Thymus (tissue), 11 donors: ENCODE results near the gene TMBIM6. TPM values are rescaled to one million over a fixed set of nuclear protein-coding genes. Genes with fewer than 3 reads are reported as not detected.
"Not testable (repeated sequence)": the region's sequence is repeated elsewhere in the genome, so short reads cannot be mapped to it uniquely, and the experiment has no call there.

ENCODE experiments used
- DNase-seq, 9 donors: peaks; one replicate each; pipeline ENCODE4 v3.0.0-alpha.2; 2013; ENCODE audit warnings: low spot score in 9 of 9, low read depth in 6 of 9, missing footprints in 1 of 9
- H3K27ac ChIP-seq, 2 donors: one replicate each; pipeline ENCODE4 v1.5.1; 2013; ENCODE audit warnings: control low read depth in 1 of 2, low read depth in 1 of 2, low read length in 1 of 2, mild to moderate bottlenecking in 1 of 2, moderate library complexity in 1 of 2
- H3K27me3 ChIP-seq, 2 donors: one replicate each; pipeline ENCODE4 v1.5.1; 2013; ENCODE audit warnings: low read length in 1 of 2; ENCODE audit not compliant: control insufficient read depth in 2 of 2, insufficient read depth in 1 of 2
- H3K36me3 ChIP-seq, 2 donors: one replicate each; pipeline ENCODE4 v1.5.1; 2013; ENCODE audit warnings: low read length in 1 of 2, mild to moderate bottlenecking in 1 of 2, moderate library complexity in 1 of 2; ENCODE audit not compliant: control insufficient read depth in 2 of 2, insufficient read depth in 2 of 2
- H3K4me1 ChIP-seq, 2 donors: one replicate each; pipeline ENCODE4 v1.5.1; 2013; ENCODE audit warnings: low read length in 2 of 2; ENCODE audit not compliant: control insufficient read depth in 2 of 2, insufficient read depth in 2 of 2
- H3K4me3 ChIP-seq, 2 donors: one replicate each; pipeline ENCODE4 v1.5.1; 2013; ENCODE audit warnings: low read length in 2 of 2, control low read depth in 1 of 2, mild to moderate bottlenecking in 1 of 2
- H3K9me3 ChIP-seq, 2 donors: one replicate each; pipeline ENCODE4 v1.5.1; 2013; ENCODE audit warnings: low read length in 1 of 2, mild to moderate bottlenecking in 1 of 2; ENCODE audit not compliant: control insufficient read depth in 2 of 2, insufficient read depth in 1 of 2
- WGBS: extraction: QIAGEN DNeasy Blood & Tissue Kit; methylation state at CpG from one replicate; pipeline ENCODE4 v1.1.7; 2013; 5-methylcytosine and 5-hydroxymethylcytosine counted together
- polyA plus RNA-seq: library from polyadenylated mRNA; stranded (reverse); fragments of 200-250 nt; gene quantifications from one replicate; pipeline ENCODE4 v1.2.3, GENCODE V29; 2013
- total RNA-seq: library from RNA; stranded (reverse); fragments of 120-200 nt; gene quantifications from one replicate; pipeline ENCODE4 v1.2.4, GENCODE V29; 2013
- donor health status: healthy.

Gene TMBIM6
- total and polyA plus RNA-seq, 2 donors = 161 to 254 TPM

DNA sequence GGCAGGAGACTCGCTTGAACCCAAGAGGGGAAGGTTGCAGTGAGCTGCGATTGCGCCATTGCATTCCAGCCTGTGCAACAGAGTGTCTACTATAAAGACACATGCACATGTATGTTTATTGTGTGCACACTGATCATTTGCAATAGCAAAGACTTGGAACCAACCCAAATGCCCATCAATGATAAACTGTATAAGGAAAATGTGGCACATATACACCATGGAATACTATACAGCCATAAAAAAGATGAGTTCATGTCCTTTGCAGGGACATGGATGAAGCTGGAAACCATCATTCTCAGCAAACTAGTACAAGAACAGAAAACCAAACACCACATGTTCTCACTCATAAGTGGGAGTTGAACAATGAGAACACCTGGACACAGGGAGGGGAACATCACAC is 27.4 kb upstream of the TMBIM6 start:
- 97% methylated on average over 3 of the region's 3 CpGs for WGBS
- not testable (repeated sequence) for DNase-seq, H3K36me3 ChIP-seq, H3K27ac ChIP-seq, H3K9me3 ChIP-seq, H3K27me3 ChIP-seq, H3K4me1 ChIP-seq, H3K4me3 ChIP-seq

- 87% methylated on average over 2 of the region's 2 CpGs for WGBS
- Histone ChIP-seq H3K27ac (no peak overlapping the region), H3K36me3 (no peaks in the 10 kb centered on the region), H3K27me3 (peaks cover 0 to 7% of the 10 kb centered on the region in 2 donors), H3K4me1 (no peaks in the 10 kb centered on the region), H3K4me3 (no peak overlapping the region), H3K9me3 (peaks cover 0 to 3% of the 10 kb centered on the region in 2 donors)
- DNase-seq = no peak
Measured at GRCh38 chr12:49716553-49716952, 24.8 kb upstream of the TMBIM6 start.

- H3K27me3 ChIP-seq, H3K4me3 ChIP-seq, H3K36me3 ChIP-seq, H3K27ac ChIP-seq, H3K9me3 ChIP-seq, H3K4me1 ChIP-seq, DNase-seq: not testable (repeated sequence)
- 98% methylated on average over 3 of the region's 3 CpGs for WGBS
Measured at GRCh38 chr12:49717800-49718199, 23.6 kb upstream of the TMBIM6 start.

- H3K27me3 ChIP-seq = peaks cover 0 to 7% of the 10 kb centered on the region in 2 donors
- H3K36me3 ChIP-seq = no peaks in the 10 kb centered on the region
- DNase-seq = no peak
- no peaks in the 10 kb centered on the region for H3K4me1 ChIP-seq
- no peak overlapping the region for H3K4me3 ChIP-seq
- no peaks in the 10 kb centered on the region for H3K9me3 ChIP-seq
- WGBS = 94% methylated on average over 1 of the region's 1 CpG
- no peak overlapping the region for H3K27ac ChIP-seq
Measured at GRCh38 chr12:49720214-49720613, 21.1 kb upstream of the TMBIM6 start.

GRCh38 chr12:49721355-49721754 is 20.0 kb upstream of the TMBIM6 start:
- 93% methylated on average over 3 of the region's 3 CpGs for WGBS
- not testable (repeated sequence) for H3K36me3 ChIP-seq, DNase-seq, H3K4me3 ChIP-seq, H3K27me3 ChIP-seq, H3K9me3 ChIP-seq, H3K4me1 ChIP-seq, H3K27ac ChIP-seq

- Histone ChIP-seq H3K27me3 (peaks cover 3 to 8% of the 10 kb centered on the region in 2 donors), H3K4me1 (no peaks in the 10 kb centered on the region), H3K27ac (no peak overlapping the region), H3K9me3 (no peaks in the 10 kb centered on the region), H3K4me3 (no peak overlapping the region), H3K36me3 (no peaks in the 10 kb centered on the region)
- 97% methylated on average over 3 of the region's 3 CpGs for WGBS
- DNase-seq = no peak
Measured at GRCh38 chr12:49728446-49728845, 12.9 kb upstream of the TMBIM6 start.

DNA sequence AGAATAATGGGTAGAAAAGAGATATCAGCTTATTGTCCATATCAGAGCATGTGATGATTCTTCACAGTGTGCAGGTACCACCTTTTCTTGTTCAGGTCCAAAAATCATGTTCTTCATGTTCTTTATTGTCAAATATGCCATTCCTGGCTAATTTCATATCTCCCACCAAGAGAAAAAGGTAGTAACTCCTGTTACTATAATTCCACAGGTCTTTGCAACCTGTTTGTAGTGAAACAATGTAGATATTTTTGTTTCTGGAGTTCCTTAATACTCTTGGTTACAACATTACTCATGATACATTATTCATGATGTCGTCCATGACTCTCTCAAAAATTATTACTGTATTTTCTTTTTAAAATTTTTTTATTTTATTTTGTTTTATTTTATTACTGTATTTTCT is 11.3 kb upstream of the TMBIM6 start:
- Histone ChIP-seq H3K4me1 (no peaks in the 10 kb centered on the region), H3K9me3 (no peaks in the 10 kb centered on the region)
- 95% methylated on average over 1 of the region's 1 CpG for WGBS

GRCh38 chr12:49730568-49731101 is 10.7 kb upstream of the TMBIM6 start:
- Histone ChIP-seq H3K4me3 (no peak overlapping the region), H3K27me3 (peaks cover 3 to 8% of the 10 kb centered on the region in 2 donors), H3K9me3 (no peaks in the 10 kb centered on the region), H3K4me1 (no peaks in the 10 kb centered on the region), H3K36me3 (no peaks in the 10 kb centered on the region), H3K27ac (no peak overlapping the region)
- 96% methylated on average over 3 of the region's 3 CpGs for WGBS
- no peak for DNase-seq

More for the DNA sequence above, 11.3 kb upstream of the TMBIM6 start:
- DNase-seq = no peak
- Histone ChIP-seq H3K27ac (no peak overlapping the region), H3K27me3 (peaks cover 3 to 8% of the 10 kb centered on the region in 2 donors), H3K36me3 (no peaks in the 10 kb centered on the region), H3K4me3 (no peak overlapping the region)

DNA sequence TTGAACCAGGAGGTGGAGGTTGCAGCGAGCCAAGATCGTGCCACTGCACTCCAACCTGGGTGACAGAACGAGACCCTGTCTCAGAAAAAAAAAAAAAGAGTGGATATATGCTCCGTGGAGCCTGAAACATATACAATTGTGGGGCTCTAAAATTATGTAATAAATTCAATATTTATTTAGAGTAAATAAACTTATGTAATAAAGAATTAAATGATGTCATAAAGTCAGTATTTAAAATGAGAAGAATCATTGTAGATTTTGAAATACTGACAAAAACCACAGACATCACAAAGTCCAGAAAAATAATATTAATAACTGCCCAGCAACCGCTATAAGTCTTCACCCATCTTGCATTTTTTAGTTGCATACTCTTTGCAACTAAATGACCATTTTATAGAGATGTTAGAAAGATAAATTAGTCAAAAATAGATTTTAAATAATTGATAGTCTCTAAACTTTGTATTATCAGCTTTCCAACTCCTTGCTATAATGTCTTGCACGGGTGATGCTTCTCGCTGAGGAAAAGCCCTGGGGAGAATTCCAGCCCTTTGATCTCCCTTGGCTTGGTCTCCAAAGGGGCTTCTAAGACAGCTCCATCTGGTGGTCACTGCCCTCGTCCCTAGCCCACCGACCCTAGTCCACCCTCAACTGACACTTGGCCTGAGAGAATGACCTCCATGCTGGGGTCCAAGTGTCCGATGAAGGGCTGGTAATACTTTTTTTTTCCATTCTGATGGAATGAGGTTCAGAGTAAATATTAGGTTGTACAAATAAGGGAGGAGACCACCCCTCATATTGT is 7.9 kb upstream of the TMBIM6 start:
- no peak overlapping the region for H3K27ac ChIP-seq
- H3K36me3 ChIP-seq = no peaks in the 10 kb centered on the region
- no peaks in the 10 kb centered on the region for H3K4me1 ChIP-seq
- no peaks in the 10 kb centered on the region for H3K9me3 ChIP-seq
- DNase-seq = no peak
- peaks cover 3 to 8% of the 10 kb centered on the region in 2 donors for H3K27me3 ChIP-seq
- 91% methylated on average over 10 of the region's 10 CpGs for WGBS
- no peak overlapping the region for H3K4me3 ChIP-seq
